Placental epithelial cell (primary cell): ENCODE data around the gene LTA4H. TPM values are rescaled to one million over a fixed set of nuclear protein-coding genes. Genes with fewer than 3 reads are reported as not detected.

Experiments used
- total RNA-seq: library from RNA; depleted of rRNA; stranded (reverse); fragments of >200 nt; gene quantifications from 2 replicates; pipeline ENCODE4 v1.2.3, GENCODE V29; 2012

The LTA4H gene
- 60.9 and 70.3 TPM in 2 replicates for total RNA-seq

GRCh38 chr12:96035283-96036236, at the start of gene LTA4H:
LTA4H (minus strand) TSS chr12:96035587; CDS start chr12:96035519, 68 bp downstream.

DNA sequence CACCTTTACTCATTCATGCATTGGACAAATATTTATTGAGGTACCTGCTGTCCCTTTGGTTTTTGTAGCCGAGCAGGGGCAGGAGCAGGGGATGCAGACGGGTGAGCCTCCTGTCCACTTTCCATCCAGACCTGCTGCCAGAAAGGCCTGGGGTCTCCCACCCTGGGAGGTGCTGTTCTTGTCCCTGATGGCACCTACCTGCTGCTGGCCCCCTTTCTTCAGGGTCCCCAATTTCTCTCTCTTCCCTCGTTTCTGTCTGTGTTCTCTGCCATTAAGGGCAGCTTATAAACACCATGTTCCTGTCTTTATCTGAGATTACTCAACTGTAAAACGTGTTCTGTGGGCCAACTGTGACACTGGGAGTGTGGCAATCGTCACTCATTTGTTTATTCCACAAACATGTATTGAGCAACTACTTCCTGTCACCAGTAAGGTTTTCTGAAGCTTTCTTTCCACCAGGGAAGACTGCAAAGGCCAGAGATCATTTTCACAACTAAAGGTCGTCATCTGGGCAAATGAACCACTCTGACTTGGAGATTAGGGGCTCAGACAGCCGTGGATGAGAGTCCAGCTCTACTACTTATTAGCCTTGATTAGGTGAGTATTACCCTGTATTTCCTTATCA, 39.2 kb downstream of the LTA4H start, which contains the start of gene HAL:
HAL (minus strand) TSS at position 311 of the 625 bp plus-strand sequence. CDS start 434 bp downstream, outside the sequence.

Other genes with a start within 250 kb of the LTA4H start
- 7.1 and 78.1 TPM in 2 replicates for gene NTN4, start 244.8 kb downstream of the LTA4H start, total RNA-seq
- 5.5 and 8.8 TPM in 2 replicates for gene SNRPF, start 176.6 kb downstream of the LTA4H start, total RNA-seq
- under 0.01 and 0.11 TPM in 2 replicates for gene CCDC38, start 93.0 kb downstream of the LTA4H start, total RNA-seq
- gene AMDHD1, start 92.3 kb downstream of the LTA4H start, total RNA-seq = 0.39 and 0.76 TPM in 2 replicates
- not detected in 2 replicates for gene HAL, start 39.2 kb downstream of the LTA4H start, total RNA-seq
- 11.4 and 28.1 TPM in 2 replicates for gene ELK3, start 158.8 kb upstream of the LTA4H start, total RNA-seq